Measurements from ENCODE around the gene AMIGO3.
A peak's percentile ranks its signal among the peaks of the same experiment; 100 is the strongest.

The AMIGO3 gene, protein sequence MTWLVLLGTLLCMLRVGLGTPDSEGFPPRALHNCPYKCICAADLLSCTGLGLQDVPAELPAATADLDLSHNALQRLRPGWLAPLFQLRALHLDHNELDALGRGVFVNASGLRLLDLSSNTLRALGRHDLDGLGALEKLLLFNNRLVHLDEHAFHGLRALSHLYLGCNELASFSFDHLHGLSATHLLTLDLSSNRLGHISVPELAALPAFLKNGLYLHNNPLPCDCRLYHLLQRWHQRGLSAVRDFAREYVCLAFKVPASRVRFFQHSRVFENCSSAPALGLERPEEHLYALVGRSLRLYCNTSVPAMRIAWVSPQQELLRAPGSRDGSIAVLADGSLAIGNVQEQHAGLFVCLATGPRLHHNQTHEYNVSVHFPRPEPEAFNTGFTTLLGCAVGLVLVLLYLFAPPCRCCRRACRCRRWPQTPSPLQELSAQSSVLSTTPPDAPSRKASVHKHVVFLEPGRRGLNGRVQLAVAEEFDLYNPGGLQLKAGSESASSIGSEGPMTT

DNA sequence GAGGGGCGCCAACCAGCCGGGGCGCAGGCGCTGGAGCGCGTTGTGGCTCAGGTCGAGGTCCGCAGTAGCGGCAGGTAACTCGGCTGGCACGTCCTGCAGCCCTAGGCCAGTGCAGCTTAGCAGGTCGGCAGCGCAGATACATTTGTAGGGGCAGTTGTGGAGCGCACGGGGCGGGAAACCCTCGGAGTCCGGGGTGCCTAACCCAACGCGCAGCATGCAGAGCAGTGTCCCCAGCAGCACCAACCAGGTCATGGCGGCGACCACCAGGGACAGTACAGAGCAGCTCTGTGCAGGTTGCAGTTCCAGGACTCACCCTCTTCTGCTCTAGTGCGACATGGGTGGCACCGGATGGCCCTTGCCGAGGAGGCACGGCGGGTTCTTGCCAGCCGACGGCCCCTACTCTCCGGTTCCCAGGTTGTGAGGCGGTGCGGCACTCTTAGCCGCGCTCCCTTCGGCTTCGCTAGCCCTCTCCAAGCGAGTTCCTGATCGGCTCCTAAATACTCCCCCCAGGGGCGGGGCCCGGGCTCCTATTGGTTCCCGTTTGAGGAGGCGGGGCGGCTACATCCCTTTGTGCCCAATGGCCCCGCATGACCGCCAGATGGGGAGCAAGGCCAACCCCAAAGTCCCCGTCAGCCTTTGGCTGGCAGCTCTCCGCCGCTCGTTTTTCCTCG lies at the start of gene AMIGO3:
Gene AMIGO3 (minus strand): TSS at position 471 of the 671 bp plus-strand sequence. CDS start 219 bp downstream, at position 252.
- peak within 1 kb of the TSS; percentile 58 for H3K4me3 ChIP-seq (ENCODE audit: low read depth, low read length)
- peak; percentile 93 for DNase-seq (ENCODE audit: low read depth)
- TF ChIP-seq, protein P1, sequence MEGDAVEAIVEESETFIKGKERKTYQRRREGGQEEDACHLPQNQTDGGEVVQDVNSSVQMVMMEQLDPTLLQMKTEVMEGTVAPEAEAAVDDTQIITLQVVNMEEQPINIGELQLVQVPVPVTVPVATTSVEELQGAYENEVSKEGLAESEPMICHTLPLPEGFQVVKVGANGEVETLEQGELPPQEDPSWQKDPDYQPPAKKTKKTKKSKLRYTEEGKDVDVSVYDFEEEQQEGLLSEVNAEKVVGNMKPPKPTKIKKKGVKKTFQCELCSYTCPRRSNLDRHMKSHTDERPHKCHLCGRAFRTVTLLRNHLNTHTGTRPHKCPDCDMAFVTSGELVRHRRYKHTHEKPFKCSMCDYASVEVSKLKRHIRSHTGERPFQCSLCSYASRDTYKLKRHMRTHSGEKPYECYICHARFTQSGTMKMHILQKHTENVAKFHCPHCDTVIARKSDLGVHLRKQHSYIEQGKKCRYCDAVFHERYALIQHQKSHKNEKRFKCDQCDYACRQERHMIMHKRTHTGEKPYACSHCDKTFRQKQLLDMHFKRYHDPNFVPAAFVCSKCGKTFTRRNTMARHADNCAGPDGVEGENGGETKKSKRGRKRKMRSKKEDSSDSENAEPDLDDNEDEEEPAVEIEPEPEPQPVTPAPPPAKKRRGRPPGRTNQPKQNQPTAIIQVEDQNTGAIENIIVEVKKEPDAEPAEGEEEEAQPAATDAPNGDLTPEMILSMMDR (conservative IDR thresholded peaks at IDR 0.05; ENCODE audit: low read depth, low read length): peak; percentile 54

DNA sequence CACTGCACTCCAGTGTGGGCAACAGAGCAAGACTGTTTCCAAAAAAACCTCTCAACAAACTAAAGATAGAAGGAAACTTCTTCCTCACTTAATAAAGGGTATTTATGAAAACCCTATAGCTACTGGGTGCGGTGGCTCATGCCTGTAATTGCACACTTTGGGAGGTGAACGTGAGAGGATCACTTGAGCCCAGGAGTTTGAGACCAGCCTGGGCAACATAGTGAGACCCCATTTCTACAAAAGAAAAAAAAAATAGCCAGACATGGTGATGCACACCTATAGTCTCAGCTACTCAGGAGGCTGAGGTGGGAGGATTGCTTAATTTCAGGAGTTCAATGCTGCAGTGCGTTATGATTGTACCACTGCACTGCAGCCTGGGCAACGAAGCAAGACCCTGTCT lies 44.5 kb upstream of the AMIGO3 start:
- H3K4me3 ChIP-seq (ENCODE audit: low read depth, low read length): no peak overlapping the region
- TF ChIP-seq, protein P1 (conservative IDR thresholded peaks at IDR 0.05; ENCODE audit: low read depth, low read length): no peak
- DNase-seq (ENCODE audit: low read depth): no peak

DNA sequence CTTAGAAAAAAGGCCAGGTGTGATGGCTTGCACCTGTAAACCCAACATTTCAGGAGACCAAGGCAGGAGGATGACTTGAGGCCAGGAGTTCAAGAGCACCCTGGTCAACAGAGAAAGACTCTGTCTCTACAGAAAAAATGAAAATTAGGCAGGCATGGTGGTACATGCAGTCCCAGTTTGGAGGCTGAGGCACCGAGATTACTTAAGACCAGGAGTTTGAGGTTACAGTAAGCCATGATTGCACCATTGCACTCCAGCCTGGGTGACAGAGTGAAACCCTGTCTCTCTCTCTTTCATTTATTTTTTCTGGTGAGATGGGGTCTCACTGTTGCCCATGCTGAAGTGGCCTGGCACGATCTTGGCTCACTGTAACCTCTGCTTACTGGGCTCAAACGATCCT lies 42.2 kb upstream of the AMIGO3 start:
- no peak for DNase-seq (ENCODE audit: low read depth)
- TF ChIP-seq, protein P1 (conservative IDR thresholded peaks at IDR 0.05; ENCODE audit: low read depth, low read length): no peak
- H3K4me3 ChIP-seq (ENCODE audit: low read depth, low read length): no peak overlapping the region

DNA sequence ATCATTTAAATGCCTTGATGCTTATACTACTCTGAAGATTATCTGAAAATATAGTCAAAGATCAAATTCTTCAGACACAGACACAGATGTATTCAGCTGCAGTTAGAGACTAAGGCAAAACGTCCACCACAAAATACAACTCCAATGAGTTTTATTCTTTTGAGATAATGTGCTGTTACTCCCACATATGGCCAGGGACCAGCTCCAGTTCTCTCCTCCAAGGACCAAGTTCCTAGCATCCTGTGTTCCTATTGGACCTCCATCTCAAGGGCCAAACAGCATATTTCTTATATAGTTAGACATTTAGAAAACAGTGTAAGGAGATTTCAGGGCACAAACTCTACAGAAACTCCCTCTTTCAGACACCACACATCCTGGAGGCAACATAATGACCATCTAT lies 39.7 kb upstream of the AMIGO3 start:
- TF ChIP-seq, protein P1 (conservative IDR thresholded peaks at IDR 0.05; ENCODE audit: low read depth, low read length): no peak
- no peak for DNase-seq (ENCODE audit: low read depth)
- H3K4me3 ChIP-seq (ENCODE audit: low read depth, low read length): no peak overlapping the region

DNA sequence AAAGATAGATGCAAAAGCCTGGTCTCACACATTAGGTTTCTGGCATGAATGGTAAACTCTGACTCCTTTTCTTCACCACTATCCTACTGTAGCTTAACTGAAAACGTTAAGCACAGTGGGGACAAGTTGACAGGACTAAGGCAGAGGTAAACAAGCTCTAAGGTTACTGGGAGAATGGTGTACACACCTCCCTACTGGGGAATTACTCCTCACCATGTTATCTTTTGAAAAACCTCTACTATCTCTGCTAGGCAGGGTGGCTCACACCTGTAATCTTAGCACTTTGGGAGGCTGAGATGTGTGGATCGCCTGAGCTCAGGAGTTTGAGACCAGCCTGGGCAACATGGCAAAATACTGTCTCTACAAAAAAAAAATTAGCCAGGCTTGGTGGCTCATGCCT lies 37.7 kb upstream of the AMIGO3 start:
- H3K4me3 ChIP-seq (ENCODE audit: low read depth, low read length): no peak overlapping the region
- no peak for DNase-seq (ENCODE audit: low read depth)
- TF ChIP-seq, protein P1 (conservative IDR thresholded peaks at IDR 0.05; ENCODE audit: low read depth, low read length): no peak

DNA sequence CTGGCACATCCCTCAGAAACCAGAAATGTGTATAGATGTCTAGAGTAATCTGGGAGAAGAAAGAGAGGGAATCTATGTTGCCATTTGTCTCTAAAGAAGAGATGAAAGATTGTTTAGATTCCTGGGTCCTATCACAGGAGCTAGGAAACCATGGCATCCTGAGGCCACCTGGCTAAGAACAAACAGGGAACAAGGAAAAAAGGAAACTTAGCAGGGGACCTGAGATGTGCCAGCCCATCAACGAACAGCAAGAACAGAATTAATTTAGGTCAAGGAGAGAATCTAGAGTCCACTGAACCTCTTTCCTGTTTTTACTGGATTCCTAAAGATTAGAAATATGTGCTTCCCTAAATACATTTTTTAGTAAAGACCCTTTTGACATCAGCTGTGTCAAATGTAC lies 36.6 kb upstream of the AMIGO3 start:
- no peak overlapping the region for H3K4me3 ChIP-seq (ENCODE audit: low read depth, low read length)
- TF ChIP-seq, protein P1 (conservative IDR thresholded peaks at IDR 0.05; ENCODE audit: low read depth, low read length): no peak
- DNase-seq (ENCODE audit: low read depth): no peak

Measured in choroid plexus epithelial cell (primary cell).